Keratinocyte (primary cell): Measurements from ENCODE around the gene AKR1A1. TPM values are rescaled to one million over a fixed set of nuclear protein-coding genes. Genes with fewer than 3 reads are reported as not detected.
"Not testable (repeated sequence)": the region's sequence is repeated elsewhere in the genome, so short reads cannot be mapped to it uniquely, and the experiment has no call there.

Experiments used
- DNase-seq: peaks from one replicate; pipeline ENCODE4 v3.0.0-alpha.2; 2011; ENCODE audit warnings: low read depth, missing footprints, low spot score
- FAIRE-seq: peaks from 2 replicates; lab custom pipeline; 2011; peaks lifted over from hg19 to GRCh38; lab: Jason Lieb, UNC
- H2AFZ ChIP-seq: 2 replicates; pipeline ENCODE4 v1.6.0; 2012; ENCODE audit warnings: low read length, control low read depth, inconsistent platforms; ENCODE audit not compliant: control insufficient read depth
- H3K27ac ChIP-seq: 2 replicates; pipeline ENCODE4 v1.5.1; 2011; ENCODE audit warnings: low read length; ENCODE audit not compliant: control insufficient read depth, insufficient read depth
- H3K27me3 ChIP-seq: 3 replicates; pipeline ENCODE4 v1.6.0; 2011; ENCODE audit warnings: low read length; ENCODE audit not compliant: control insufficient read depth, insufficient read depth; ENCODE audit errors: extremely low read depth
- H3K36me3 ChIP-seq, 2 experiments: 2 replicates in 1 of 2; 3 replicates in 1 of 2; pipeline ENCODE4 v1.5.1; 2011; ENCODE audit warnings: low read length in 2 of 2, mild to moderate bottlenecking in 1 of 2; ENCODE audit not compliant: control insufficient read depth in 2 of 2, insufficient read depth in 2 of 2; ENCODE audit errors: extremely low read depth in 1 of 2
- H3K4me1 ChIP-seq: 3 replicates; pipeline ENCODE4 v1.5.1; 2011; ENCODE audit warnings: low read length; ENCODE audit not compliant: control insufficient read depth, insufficient read depth; ENCODE audit errors: extremely low read depth
- H3K4me2 ChIP-seq: 3 replicates; pipeline ENCODE4 v1.6.0; 2011; ENCODE audit warnings: low read depth, low read length; ENCODE audit not compliant: control insufficient read depth, insufficient read depth; ENCODE audit errors: extremely low read depth
- H3K4me3 ChIP-seq, 3 experiments: fragments of 200-600 bp in 1 of 3; sonication (generic) in 1 of 3; 2 replicates in 2 of 3; 3 replicates in 1 of 3; pipeline ENCODE4 v1.5.1; 2011 to 2016; ENCODE audit warnings: low read length in 3 of 3, mild to moderate bottlenecking in 3 of 3, control low read depth in 2 of 3, inconsistent platforms in 1 of 3, low read depth in 1 of 3, mixed read lengths in 1 of 3, mixed run types in 1 of 3, moderate library complexity in 1 of 3; ENCODE audit not compliant: control insufficient read depth in 2 of 3, insufficient read depth in 2 of 3; ENCODE audit errors: extremely low read depth in 1 of 3
- H3K79me2 ChIP-seq: 2 replicates; pipeline ENCODE4 v1.6.0; 2012; ENCODE audit warnings: low read length; ENCODE audit not compliant: control insufficient read depth, insufficient read depth
- H3K9ac ChIP-seq: 3 replicates; pipeline ENCODE4 v1.6.0; 2011; ENCODE audit warnings: low read length; ENCODE audit not compliant: control insufficient read depth, insufficient read depth; ENCODE audit errors: extremely low read depth
- H3K9me1 ChIP-seq: 3 replicates; pipeline ENCODE4 v1.6.0; 2011; ENCODE audit warnings: low read length; ENCODE audit not compliant: control insufficient read depth, insufficient read depth; ENCODE audit errors: extremely low read depth
- H3K9me3 ChIP-seq: 2 replicates; pipeline ENCODE4 v1.5.1; 2012; ENCODE audit warnings: low read depth, low read length; ENCODE audit not compliant: control insufficient read depth
- H4K20me1 ChIP-seq: 3 replicates; pipeline ENCODE4 v1.6.0; 2011; ENCODE audit warnings: low read length; ENCODE audit not compliant: control insufficient read depth, insufficient read depth; ENCODE audit errors: extremely low read depth
- CTCF ChIP-seq, 3 experiments: IDR thresholded peaks in 1 of 3; conservative IDR thresholded peaks in 1 of 3; optimal IDR thresholded peaks in 1 of 3; 2 replicates in 2 of 3; 3 replicates in 1 of 3; pipeline versions ENCODE3 to v1.5.1; 2011; ENCODE audit warnings: low read length in 3 of 3, mild to moderate bottlenecking in 3 of 3, moderate library complexity in 2 of 3, control low read depth in 1 of 3, inconsistent platforms in 1 of 3; ENCODE audit not compliant: insufficient read depth in 2 of 3; ENCODE audit errors: extremely low read depth in 1 of 3
- EZH2 ChIP-seq: IDR thresholded peaks from one replicate; pipeline ENCODE4 v1.6.1; 2012; ENCODE audit warnings: inconsistent platforms, mild to moderate bottlenecking, low read length, moderate library complexity
- dilution Hi-C: fragments of 300-500 bp; cut with MboI; formaldehyde crosslinking; loops from one replicate; pipeline ENCODE4 v1.7.0; 2020; ENCODE audit warnings: low sequenced_read_pairs; ENCODE audit not compliant: extremely low pct_ligation_motif_present
- polyA plus RNA-seq, 5 experiments: library from polyadenylated mRNA; depleted of rRNA in 3 of 5; stranded (reverse) in 3 of 5; stranded (forward) in 1 of 5; unstranded in 1 of 5; fragments of >200 nt; gene quantifications; 1 replicate in 1 of 5; 2 replicates in 3 of 5; 3 replicates in 1 of 5; pipeline versions ENCODE4 v1.2.1 to v1.2.3, GENCODE V29; 2011 to 2012; ENCODE audit warnings: missing spikeins in 2 of 5, low read depth in 1 of 5, low replicate concordance in 1 of 5

Gene AKR1A1
- polyA plus RNA-seq, 1 donor (not counting 4 experiments of a cell fraction or from before 2014, with no cell fraction given) = 107 TPM

GRCh38 chr1:45523975-45524374 is 26.7 kb upstream of the AKR1A1 start:
- dilution Hi-C loops, H3K9ac ChIP-seq, H3K9me1 ChIP-seq, H3K9me3 ChIP-seq, DNase-seq, H3K4me2 ChIP-seq, H3K36me3 ChIP-seq, H3K27me3 ChIP-seq, H3K27ac ChIP-seq, H4K20me1 ChIP-seq, FAIRE-seq, H3K4me3 ChIP-seq, H2AFZ ChIP-seq: not testable (repeated sequence)
- Histone ChIP-seq H3K79me2 (peaks cover 27% of the 10 kb centered on the region), H3K4me1 (peaks cover 15% of the 10 kb centered on the region)

- Histone ChIP-seq H3K36me3 (no peaks in the 10 kb centered on the region), H2AFZ (no peak overlapping the region), H3K79me2 (peaks cover 5% of the 10 kb centered on the region), H3K4me3 (no peak overlapping the region), H3K9me1 (no peaks in the 10 kb centered on the region), H3K4me2 (no peak overlapping the region), H3K9ac (no peak overlapping the region), H3K27ac (no peak overlapping the region), H3K4me1 (peaks cover 9% of the 10 kb centered on the region), H4K20me1 (no peaks in the 10 kb centered on the region), H3K9me3 (no peaks in the 10 kb centered on the region), H3K27me3 (no peaks in the 10 kb centered on the region)
- no peak for FAIRE-seq
- TF ChIP-seq EZH2 (no peak), CTCF (optimal IDR thresholded peaks at IDR 0.05 in 1 of 3, IDR thresholded peaks at IDR 0.05 in 1 of 3, conservative IDR thresholded peaks at IDR 0.05 in 1 of 3; ENCODE audit: extremely low read depth in 1 of 3, insufficient read depth in 2 of 3, low read length in 3 of 3) (no peak)
- no peak for DNase-seq
- dilution Hi-C loops = no loop called here
Measured at GRCh38 chr1:45526135-45526644, 24.4 kb upstream of the AKR1A1 start.

DNA sequence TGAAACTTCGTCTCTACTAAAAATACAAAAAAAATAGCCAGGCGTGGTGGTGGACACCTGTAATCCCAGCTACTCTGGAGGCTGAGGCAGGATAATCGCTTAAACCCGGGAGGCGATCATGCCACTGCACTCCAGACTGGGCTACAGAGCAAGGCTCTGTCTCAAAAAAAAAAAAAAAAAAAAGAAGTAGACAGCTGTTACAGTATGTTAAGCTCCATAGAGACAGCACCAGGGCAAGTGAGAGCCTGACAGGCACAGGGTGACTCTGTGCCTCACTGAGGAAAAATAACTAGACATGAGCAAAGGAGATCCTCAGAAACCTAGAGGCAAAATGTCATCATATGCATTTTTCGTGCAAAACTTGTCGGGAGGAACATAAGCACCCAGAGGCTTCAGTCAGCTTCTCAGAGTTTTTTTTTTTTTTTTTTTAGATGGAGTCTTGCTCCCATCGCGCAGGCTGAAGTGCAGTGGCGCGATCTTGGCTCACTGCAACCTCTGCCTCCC is 19.9 kb upstream of the AKR1A1 start:
- FAIRE-seq (no peak), DNase-seq (no peak)
- H2AFZ ChIP-seq = no peak overlapping the region
- H3K4me3 ChIP-seq = no peak overlapping the region
- H4K20me1 ChIP-seq = no peaks in the 10 kb centered on the region
- dilution Hi-C loops = no loop called here
- TF ChIP-seq EZH2 (no peak), CTCF (optimal IDR thresholded peaks at IDR 0.05 in 1 of 3, IDR thresholded peaks at IDR 0.05 in 1 of 3, conservative IDR thresholded peaks at IDR 0.05 in 1 of 3; ENCODE audit: extremely low read depth in 1 of 3, insufficient read depth in 2 of 3, low read length in 3 of 3) (no peak)
- H3K36me3 ChIP-seq = no peaks in the 10 kb centered on the region
- no peaks in the 10 kb centered on the region for H3K9me3 ChIP-seq
- no peaks in the 10 kb centered on the region for H3K4me1 ChIP-seq
- H3K27me3 ChIP-seq = no peaks in the 10 kb centered on the region
- no peak overlapping the region for H3K27ac ChIP-seq
- no peaks in the 10 kb centered on the region for H3K9me1 ChIP-seq
- no peak overlapping the region for H3K9ac ChIP-seq
- no peaks in the 10 kb centered on the region for H3K79me2 ChIP-seq
- no peak overlapping the region for H3K4me2 ChIP-seq
